Stimulated activated CD4-positive, alpha-beta T cell treated with anti-CD3 and anti-CD28 coated beads, Interleukin-12 subunit alpha, Interleukin-12 subunit beta, amount 100 ng/mL, for 48 hours (primary cell): ENCODE results near the gene PCSK9.

Experiments used
- DNase-seq, 3 donors: peaks; one replicate each; pipeline ENCODE4 v3.0.0-alpha.2; 2020; ENCODE audit warnings: low read depth in 2 of 3, low spot score in 1 of 3

PCSK9 gene

DNA sequence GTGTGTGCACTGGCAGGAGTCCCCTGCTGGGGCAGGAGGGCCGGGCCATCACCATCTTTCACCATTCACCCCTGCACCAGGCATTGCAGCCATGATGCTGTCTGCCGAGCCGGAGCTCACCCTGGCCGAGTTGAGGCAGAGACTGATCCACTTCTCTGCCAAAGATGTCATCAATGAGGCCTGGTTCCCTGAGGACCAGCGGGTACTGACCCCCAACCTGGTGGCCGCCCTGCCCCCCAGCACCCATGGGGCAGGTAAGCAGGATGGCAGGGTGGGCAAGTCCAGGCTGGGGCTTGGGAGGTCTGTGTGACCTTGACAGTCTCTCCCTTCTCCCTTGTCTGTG is 18.6 kb downstream of the PCSK9 start:
- DNase-seq, result no peak

DNA sequence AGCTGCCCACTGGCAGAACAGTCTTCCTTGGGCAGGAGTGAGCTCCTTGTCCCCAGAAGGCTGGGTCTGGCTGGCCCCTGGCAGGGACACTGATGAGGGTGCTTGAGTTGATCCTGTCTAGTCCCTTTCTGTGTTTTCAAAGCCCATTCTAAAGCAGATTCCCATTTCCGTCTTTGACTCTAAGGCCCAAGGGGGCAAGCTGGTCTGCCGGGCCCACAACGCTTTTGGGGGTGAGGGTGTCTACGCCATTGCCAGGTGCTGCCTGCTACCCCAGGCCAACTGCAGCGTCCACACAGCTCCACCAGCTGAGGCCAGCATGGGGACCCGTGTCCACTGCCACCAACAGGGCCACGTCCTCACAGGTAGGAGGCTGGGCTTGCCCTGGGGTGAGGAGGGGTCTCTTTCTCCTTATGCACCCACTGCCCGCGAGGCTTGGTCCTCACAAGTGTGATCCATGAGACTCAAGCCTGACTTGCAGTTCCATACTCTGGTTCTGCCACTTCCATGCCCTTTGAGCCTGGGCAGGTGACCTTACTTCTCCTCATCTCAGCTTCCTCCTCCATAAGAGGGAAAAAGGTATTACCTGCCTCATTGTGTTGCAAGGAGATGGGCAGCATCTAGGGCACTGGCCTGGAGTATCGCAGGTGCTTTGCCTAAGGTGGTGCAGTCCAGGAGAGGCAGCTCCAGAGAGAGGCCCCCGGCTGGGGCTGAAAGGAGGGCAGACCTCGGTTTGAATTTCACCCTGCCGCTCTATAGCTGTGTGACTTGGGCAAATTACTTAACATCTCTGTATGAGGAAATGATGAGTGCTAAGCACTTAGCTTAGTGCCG is 20.2 kb downstream of the PCSK9 start:
- DNase-seq, result no peak

DNA sequence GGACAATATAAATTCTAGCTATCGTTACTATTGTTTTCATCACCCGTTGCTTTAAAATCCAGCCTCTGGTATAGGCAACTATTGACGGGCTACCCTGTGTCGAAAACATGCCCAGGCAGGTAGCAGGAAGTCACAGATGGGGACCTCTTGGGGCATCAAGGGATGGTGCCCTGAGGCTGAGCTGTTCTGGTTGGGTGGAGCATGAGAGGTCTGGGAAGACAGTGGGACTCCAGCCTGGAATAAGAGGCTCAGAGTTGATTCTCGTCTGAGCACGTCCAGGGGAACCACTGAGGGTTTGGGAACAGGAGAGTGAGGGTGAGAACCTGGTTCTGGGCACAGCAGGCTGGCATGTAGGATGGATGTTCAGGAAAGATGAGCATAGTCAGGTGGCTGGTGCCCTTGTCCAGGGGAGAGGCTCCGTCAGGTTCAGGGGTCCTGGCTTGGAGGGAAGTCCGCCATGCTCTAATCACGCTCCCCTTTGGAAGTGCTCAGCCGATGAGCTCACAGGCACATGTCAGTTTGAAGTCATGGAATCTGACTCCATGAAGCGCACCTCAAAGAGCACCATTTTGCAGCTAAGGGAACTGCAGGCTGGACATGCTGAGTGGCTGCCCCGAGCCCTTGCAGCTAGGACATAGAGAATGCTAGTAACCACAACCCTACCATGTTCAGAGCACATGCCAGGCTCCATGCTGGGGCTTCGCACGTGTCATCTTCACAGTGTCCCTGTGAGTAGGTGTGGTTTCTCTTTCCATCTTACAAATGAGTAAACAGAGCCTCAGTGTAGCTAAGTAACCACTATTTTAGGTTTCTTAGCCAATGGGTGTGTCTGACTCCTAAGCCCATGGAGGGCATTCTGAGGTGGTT is 21.0 kb downstream of the PCSK9 start:
- DNase-seq, result peak in 2 of 3 donors; percentile 8 to 20

DNA sequence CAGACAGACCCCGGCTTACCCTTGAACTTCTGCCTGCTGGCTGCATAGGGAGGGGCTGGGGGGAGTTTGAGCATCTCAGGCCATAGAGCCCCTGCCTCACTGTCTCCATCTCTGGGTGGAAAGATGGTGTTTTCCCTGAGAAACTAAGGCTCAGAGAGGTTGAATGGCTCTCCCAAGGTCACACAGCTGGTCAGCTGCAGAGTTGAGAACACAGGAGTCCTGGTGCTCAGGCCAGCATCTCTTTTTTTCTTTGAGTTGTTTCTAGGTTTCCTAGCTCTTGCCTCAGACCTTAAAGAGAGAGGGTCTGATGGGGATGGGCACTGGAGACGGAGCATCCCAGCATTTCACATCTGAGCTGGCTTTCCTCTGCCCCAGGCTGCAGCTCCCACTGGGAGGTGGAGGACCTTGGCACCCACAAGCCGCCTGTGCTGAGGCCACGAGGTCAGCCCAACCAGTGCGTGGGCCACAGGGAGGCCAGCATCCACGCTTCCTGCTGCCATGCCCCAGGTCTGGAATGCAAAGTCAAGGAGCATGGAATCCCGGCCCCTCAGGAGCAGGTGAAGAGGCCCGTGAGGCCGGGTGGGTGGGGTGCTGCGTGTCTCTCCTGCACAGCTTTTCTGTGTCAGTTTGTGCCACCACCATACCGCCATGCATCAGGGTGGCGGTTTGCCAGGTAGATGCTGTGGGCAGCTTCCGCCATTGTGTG is 21.8 kb downstream of the PCSK9 start:
- no peak for DNase-seq

DNA sequence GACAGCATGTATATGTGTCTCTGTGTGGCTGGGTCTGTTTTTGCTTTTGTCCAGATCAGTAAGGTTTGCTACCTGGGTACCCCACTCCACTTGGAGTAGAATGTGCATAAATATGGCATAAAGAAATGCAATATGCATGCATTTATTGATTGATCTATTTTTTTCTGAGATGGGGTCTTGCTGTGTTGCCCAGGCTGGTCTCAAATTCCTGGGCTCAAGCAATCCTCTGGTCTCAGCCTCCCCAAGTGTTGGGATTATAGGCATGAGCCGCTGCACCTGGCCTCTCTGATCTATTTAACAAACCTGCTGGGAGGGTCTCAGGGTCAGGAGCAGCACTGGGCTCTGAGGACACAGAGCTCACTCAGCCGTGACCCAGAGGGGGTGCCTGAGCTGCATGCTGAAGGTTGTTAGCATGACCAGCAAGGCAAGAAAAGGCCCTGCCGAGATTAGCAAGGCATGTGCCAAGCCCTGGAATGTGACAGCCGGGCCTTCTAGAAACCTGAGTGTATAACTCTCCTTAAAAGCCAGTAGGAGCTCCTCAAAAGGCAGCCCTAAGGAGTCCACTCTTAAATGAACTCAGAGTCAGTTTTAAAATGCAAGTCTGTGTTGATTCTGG is 22.5 kb downstream of the PCSK9 start:
- no peak for DNase-seq

DNA sequence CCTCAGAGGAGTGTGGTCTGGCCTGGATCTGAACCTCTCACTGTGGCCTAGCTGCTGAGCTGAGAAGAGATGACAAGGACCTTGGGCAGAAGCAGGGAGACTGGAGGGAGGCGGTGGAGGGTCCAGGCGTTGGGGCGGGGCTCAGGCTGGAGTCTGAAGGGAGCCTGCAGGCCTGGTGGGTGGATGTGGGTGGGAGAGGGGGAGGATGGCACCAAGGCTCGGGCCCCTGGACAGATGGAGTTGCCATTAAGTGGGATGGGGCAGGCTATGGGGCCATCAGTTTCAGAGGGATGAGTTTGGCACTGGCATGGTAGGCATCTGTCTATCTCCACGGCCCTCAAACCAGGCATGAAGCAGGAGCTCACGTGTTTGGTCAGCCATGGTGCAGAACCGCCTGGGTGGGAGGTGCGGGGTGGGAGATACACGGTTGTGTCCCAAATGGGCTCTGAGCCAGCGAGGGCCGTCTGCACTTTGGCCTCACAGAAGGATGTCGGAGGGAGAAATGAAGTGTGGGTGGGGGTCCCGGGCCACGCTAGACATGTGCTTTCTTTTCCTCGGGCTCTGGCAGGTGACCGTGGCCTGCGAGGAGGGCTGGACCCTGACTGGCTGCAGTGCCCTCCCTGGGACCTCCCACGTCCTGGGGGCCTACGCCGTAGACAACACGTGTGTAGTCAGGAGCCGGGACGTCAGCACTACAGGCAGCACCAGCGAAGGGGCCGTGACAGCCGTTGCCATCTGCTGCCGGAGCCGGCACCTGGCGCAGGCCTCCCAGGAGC is 23.6 kb downstream of the PCSK9 start:
- no peak for DNase-seq

DNA sequence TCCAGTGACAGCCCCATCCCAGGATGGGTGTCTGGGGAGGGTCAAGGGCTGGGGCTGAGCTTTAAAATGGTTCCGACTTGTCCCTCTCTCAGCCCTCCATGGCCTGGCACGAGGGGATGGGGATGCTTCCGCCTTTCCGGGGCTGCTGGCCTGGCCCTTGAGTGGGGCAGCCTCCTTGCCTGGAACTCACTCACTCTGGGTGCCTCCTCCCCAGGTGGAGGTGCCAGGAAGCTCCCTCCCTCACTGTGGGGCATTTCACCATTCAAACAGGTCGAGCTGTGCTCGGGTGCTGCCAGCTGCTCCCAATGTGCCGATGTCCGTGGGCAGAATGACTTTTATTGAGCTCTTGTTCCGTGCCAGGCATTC is 24.2 kb downstream of the PCSK9 start:
- DNase-seq, result no peak

DNA sequence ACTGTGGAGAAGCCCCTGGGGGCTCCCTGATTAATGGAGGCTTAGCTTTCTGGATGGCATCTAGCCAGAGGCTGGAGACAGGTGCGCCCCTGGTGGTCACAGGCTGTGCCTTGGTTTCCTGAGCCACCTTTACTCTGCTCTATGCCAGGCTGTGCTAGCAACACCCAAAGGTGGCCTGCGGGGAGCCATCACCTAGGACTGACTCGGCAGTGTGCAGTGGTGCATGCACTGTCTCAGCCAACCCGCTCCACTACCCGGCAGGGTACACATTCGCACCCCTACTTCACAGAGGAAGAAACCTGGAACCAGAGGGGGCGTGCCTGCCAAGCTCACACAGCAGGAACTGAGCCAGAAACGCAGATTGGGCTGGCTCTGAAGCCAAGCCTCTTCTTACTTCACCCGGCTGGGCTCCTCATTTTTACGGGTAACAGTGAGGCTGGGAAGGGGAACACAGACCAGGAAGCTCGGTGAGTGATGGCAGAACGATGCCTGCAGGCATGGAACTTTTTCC is 24.8 kb downstream of the PCSK9 start:
- DNase-seq, result peak in 1 of 3 donors; percentile 15

DNA sequence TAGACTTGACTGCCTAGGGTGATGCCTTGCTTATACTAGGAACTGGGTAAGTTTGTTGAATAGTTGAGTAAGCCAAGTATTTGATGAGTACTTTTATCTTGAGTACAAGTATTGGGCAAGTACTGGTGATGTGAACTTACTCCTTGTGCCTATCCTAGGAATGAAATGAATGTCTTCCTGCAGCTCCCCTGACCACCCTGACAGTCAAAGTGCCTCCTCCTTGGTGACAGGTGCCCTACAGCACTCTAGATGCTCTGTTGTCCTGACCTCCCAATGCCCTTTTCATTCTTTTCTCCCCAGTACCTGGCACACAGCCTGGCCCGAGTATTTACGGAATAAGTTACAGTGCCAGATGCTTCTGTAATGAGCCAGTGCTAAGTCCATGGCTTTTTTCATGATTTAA is 25.5 kb downstream of the PCSK9 start:
- DNase-seq, result no peak

DNA sequence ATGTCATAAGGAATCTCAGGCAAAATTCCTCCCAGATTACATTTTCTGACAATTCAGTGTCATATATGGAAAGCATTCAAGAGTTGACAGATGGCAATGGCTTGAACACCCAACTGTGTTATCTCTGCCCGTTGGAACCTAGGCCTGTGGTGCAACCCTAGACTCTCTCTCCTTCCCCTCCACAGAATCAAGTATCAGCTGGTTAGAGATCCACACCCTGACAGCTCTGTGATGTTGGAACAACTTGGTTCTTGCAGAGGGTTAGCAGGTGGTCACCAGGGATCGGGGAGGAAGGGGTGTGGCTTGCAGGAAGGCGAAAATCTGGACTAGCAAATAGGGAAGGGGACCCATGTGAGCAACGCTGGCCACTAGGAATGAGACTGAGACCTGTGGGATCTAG is 26.3 kb downstream of the PCSK9 start:
- DNase-seq, result no peak

DNA sequence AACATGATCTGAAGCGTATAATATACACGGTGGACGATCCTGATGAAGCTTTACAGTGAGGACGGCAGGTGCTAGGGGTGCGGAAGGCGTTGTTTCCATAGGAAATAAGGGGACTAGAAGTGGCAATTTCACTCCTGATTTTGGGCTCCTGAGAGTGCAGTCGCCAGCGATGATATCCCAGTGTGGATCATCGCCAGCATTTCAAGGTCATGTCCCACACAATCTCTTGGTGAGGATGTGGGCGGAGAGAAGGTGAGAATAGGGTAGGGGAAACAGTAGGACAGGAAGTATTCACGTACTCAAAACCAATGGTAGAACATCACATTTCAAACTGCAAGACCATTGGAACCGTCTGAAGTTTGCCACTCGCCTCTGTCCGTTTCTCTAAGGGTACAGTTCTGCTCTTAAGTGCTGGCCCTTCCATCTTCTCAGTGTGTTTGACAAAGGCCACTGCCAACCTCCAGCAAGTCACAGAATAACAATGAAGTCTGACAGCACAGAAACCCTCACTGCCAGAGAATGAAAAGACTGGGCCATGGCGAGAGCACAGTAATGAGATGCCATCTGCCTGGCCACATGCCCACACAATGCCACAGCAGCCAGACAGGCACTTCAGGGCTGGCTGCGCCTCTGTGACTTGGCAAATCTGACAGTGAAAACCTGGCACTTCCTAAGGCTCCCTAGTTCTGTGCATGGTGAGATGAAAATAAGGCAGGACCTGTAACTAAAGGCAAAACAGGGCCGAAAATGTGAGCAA is 27.9 kb downstream of the PCSK9 start:
- no peak for DNase-seq

DNA sequence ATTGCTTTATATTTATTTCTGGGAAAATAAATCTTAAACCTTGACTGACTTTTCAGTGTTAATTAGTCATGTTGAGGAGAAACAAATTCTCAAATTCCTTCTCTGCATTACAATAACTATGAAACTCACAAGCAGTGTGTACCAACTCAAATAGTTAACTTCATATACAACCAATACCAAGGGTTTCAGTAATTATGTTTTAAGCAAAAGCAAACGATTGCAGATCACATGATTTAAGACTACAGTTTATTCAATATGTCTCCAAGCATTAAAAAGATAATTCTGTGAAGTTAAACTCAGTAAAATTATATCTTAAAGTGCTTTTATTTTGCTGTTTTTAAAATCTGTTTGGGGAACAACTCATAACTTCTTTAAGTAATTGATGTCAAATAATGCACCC is 28.6 kb downstream of the PCSK9 start:
- DNase-seq, result no peak

DNA sequence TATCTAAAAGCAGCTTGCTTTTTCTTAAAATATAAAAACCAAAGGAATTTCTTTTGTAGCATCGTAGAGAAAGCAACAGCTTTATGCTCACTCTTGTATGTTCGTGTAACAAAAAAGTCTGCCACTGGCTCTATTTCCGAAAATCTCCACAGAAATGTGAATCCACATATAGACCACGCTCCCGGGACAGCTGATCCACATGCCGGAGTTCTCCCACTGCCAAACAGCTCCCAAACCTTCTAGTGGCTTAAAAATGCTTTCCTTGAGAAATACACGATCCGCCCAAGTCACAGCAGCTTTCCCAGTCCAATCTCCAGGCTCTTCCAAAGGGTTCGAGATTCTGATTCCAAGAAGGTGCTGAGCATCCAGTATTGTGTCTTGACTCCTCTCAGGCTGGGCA is 29.3 kb downstream of the PCSK9 start:
- DNase-seq, result no peak

DNA sequence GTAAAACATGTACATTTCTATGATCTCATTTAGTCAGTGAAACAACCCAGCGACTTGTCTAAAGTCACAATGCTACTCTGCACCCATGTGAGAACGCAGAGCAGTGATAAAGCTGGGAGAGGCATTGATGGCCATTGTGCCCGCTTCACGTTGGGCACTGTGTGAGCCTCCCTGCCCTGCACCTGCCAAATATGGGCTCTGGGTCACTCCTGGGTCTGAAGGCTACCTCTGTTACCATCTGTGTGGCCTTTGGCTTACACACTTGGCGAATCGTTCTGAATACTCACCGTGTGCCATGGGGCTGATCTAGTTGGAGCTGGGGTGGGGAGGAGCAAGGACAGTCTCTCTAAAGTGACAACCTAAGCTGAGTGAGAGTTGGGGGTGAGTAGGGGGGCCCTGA is 29.9 kb downstream of the PCSK9 start:
- DNase-seq, result no peak

DNA sequence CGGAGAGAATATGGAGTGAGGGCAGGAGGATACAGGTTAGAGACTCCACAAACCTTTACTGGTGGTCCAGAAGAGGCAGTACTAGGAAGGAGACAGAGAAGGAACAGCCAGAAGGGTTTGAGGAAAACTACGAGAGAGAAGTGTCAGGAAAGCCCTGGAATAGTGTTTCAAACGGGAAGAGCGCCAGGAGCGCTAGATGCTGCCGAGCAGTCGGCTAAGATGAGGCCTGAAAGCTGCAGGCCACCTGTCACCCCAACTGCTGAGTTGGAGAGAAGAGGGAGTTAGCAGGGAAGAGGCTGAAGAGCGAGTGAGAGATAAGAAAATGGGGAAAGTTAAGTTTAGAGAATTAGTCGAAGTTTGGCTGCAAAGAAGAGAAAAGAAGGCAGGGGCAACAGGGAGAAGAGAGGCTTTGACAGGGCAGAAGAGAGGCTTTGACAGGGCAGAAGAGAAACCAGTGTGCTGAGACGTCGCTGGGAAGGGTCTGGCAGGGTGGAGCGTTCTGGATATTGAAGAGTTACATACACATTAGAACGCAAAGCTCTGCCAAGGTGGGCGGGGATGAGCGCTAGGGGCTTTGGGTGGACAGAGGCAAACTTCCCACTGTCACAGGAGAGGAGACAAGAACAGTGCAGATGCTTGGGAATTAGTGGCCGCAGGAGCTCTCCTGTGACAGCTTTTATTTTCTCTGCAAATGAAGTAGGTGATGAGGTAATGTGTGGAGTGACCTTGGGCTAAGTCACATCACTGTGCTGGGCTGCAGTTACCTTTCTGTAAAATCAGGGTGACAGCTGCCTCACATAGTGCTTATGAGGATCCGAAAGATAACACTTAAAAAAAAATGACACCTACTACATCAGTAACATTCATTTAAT is 31.2 kb downstream of the PCSK9 start:
- no peak for DNase-seq

DNA sequence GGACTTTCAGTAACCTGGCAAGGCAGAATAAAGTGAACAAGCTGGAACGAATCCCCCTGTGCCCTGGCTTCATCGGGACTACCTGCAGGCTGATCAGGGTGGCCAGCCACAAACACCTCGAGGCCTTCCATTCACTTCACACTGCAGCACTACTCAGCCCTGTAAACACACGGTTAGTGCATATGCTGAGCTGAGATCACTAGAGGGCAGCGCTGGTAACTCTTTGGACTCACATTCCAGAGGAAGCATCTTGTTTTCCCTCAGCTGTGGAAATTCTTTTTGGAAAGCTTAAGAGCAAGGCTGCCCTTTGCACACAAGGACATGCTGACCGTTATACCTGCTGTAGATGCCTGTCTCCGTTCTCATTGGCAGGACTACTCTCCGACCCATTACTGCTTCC is 32.1 kb downstream of the PCSK9 start:
- no peak for DNase-seq

DNA sequence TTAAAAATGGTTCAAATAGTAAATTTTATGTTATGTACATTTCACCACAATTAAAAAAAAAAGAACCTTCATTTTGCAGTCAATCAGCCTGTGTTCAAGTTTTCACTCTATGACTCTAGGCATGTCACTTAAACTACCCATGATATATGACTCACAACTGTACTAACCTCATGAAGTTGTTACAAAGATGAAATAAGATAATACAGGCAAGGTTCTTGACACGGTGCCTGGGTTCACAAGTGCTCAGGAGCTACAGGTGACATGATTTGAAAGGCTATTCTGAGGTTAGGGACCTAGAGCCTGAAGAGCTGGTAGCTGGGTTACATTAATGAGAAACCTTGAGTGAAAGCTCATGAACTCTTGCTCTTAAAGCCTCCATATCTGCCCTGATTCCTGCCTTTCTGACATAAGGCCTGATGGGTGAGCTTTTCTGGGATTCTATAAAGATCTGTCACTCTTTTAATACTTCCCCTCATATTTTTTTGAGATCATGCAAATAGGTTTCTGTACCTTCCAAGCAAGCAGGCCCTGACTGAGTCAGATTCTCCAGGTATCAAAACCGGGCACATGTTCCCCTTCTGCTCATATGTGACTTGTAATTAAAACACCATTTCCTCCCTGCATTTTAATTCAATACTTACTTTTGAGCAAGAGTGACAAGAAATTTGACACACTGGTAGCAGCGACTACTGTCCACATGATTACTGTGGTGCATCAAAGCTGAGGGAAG is 34.0 kb downstream of the PCSK9 start:
- DNase-seq, result no peak

DNA sequence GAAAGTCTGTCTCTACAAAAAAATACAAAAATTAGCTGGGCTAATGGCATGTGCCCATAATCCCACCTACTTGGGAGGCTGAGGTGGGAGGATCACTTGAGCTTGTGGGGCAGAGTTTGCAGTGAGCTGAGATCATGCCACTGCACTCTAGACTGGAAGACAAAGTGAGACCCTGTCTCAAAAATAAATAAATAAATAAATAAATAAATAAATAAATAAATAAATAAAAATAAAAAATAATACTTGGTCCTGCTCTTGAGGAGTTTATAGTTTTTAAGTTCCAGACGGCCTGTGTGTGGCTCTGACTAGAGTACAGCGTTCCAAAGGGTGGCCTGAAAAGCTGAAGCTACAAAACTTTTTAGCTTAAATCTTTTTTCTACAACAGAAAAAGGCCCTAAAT is 35.1 kb downstream of the PCSK9 start:
- DNase-seq, result no peak
